K562 (cell line): Measurements from ENCODE around the gene PDZRN3. TPM values are rescaled to one million over a fixed set of nuclear protein-coding genes. Genes with fewer than 3 reads are reported as not detected.

Experiments
- ATAC-seq: fragments of 200-7000 bp; cut with Tn5 transposase; 3 replicates; pipeline ENCODE4 v1.9.1; 2020; ENCODE audit warnings: moderate library complexity
- BruUV-seq: library from RNA; stranded (reverse); fragments of 400-500 nt; replicated peaks from 2 replicates; lab custom pipeline; 2021; lab: Mats Ljungman, UMichigan
- CTCF ChIA-PET: fragments of 300-600 bp; formaldehyde crosslinking; extraction: SDS; loops from one replicate; lab custom pipeline; 2021; ENCODE audit warnings: low intra/inter-chr PET ratio; lab: Yijun Ruan, JAX
- POLR2A ChIA-PET: fragments of 300-600, 350-650 bp; sonication (Branson Sonifier 250); formaldehyde crosslinking; extraction: SDS; loops from one replicate; lab custom pipeline; 2021; ENCODE audit warnings: antibody characterized with exemption, inconsistent platforms; lab: Yijun Ruan, JAX
- DNase-seq, 4 experiments: peaks; one replicate each; pipeline versions ENCODE4 v3.0.0 to v3.0.0-alpha.2; 2011 to 2018; ENCODE audit warnings: low spot score in 3 of 4, mixed read lengths in 3 of 4; ENCODE audit errors: extremely low read depth in 1 of 4
- FAIRE-seq: peaks from 2 replicates; lab custom pipeline; 2011; peaks lifted over from hg19 to GRCh38; lab: Jason Lieb, UNC
- H2AFZ ChIP-seq: 2 replicates; pipeline ENCODE4 v1.6.0; 2011; ENCODE audit warnings: low read depth, low read length, control low read depth, inconsistent platforms
- H3K27ac ChIP-seq: fragments of 200-600 bp; 3 replicates; pipeline ENCODE4 v1.8.0; 2011; ENCODE audit warnings: low read depth, mild to moderate bottlenecking, control low read depth, inconsistent platforms, low read length, moderate library complexity, mixed read lengths; ENCODE audit errors: extremely low read depth
- H3K27me3 ChIP-seq, 2 experiments: fragments of 300-600 bp in 1 of 2; 2 replicates in 1 of 2; 3 replicates in 1 of 2; pipeline versions ENCODE4 v1.6.0 to v1.8.0; 2011; ENCODE audit warnings: inconsistent platforms in 2 of 2, low read length in 2 of 2, mild to moderate bottlenecking in 1 of 2, mixed read lengths in 1 of 2, moderate library complexity in 1 of 2; ENCODE audit not compliant: control insufficient read depth in 2 of 2, insufficient read depth in 2 of 2
- H3K36me3 ChIP-seq: fragments of 300-600 bp; 3 replicates; pipeline ENCODE4 v1.8.0; 2011; ENCODE audit warnings: mild to moderate bottlenecking, low read length, inconsistent platforms; ENCODE audit not compliant: control insufficient read depth, insufficient read depth
- H3K4me1 ChIP-seq, 2 experiments: fragments of 200-600 bp in 1 of 2; replicated peaks in 1 of 2; 2 replicates in 1 of 2; 3 replicates in 1 of 2; pipeline versions ENCODE4 v1.5.1 to v1.8.0; 2011; ENCODE audit warnings: inconsistent platforms in 2 of 2, low read length in 2 of 2, mild to moderate bottlenecking in 1 of 2, mixed read lengths in 1 of 2, moderate library complexity in 1 of 2; ENCODE audit not compliant: control insufficient read depth in 2 of 2, insufficient read depth in 2 of 2
- H3K4me2 ChIP-seq: 2 replicates; pipeline ENCODE4 v1.6.1; 2011; ENCODE audit warnings: low read length, control low read depth, inconsistent platforms, mixed read lengths; ENCODE audit not compliant: insufficient read depth
- H3K4me3 ChIP-seq: fragments of 200-600 bp; sonication (generic), shearing (Covaris generic); 2 replicates; pipeline ENCODE4 v1.5.1; 2016; ENCODE audit warnings: control low read depth, inconsistent platforms
- H3K79me2 ChIP-seq: fragments of 200-600 bp; 3 replicates; pipeline ENCODE4 v1.8.0; 2011; ENCODE audit warnings: low read length, inconsistent platforms; ENCODE audit not compliant: control insufficient read depth, insufficient read depth
- H3K9ac ChIP-seq, 2 experiments: 2 replicates each; pipeline versions ENCODE4 v1.6.0 to v1.6.1; 2011; ENCODE audit warnings: low read depth in 2 of 2, low read length in 2 of 2, control low read depth in 1 of 2, inconsistent platforms in 1 of 2, mild to moderate bottlenecking in 1 of 2, mixed read lengths in 1 of 2; ENCODE audit not compliant: insufficient read depth in 1 of 2
- H3K9me1 ChIP-seq: one replicate; pipeline ENCODE4 v1.6.0; 2011; ENCODE audit warnings: inconsistent platforms, mild to moderate bottlenecking, low read length, moderate library complexity; ENCODE audit not compliant: control insufficient read depth, insufficient read depth
- H3K9me3 ChIP-seq: replicated peaks from 2 replicates; pipeline ENCODE4 v1.5.1; 2011; ENCODE audit warnings: low read depth, low read length, inconsistent platforms; ENCODE audit not compliant: control insufficient read depth, insufficient read depth
- H4K20me1 ChIP-seq: replicated peaks from 2 replicates; pipeline ENCODE4 v1.6.1; 2011; ENCODE audit warnings: low read length, inconsistent platforms, mixed read lengths; ENCODE audit not compliant: control insufficient read depth, insufficient read depth
- ETV5 ChIP-seq: sonication (generic); formaldehyde crosslinking; IDR thresholded peaks from 2 replicates; pipeline ENCODE4 v1.4.0; 2020; ENCODE audit warnings: low read depth, mild to moderate bottlenecking, missing genetic modification reagents
- GABPA ChIP-seq: fragments of 200-800 bp; sonication (Bioruptor generic); conservative IDR thresholded peaks from 2 replicates; pipeline ENCODE4 v1.6.1; 2016; ENCODE audit warnings: low read depth, missing genetic modification characterization, missing compliant biosample characterization
- MED1 ChIP-seq: sonication (generic); formaldehyde crosslinking; IDR thresholded peaks from 2 replicates; pipeline ENCODE4 v1.8.1; 2023; ENCODE audit warnings: missing genetic modification reagents, borderline replicate concordance
- PHF21A ChIP-seq: fragments of 450-650 bp; IDR thresholded peaks from 2 replicates; pipeline ENCODE4 v1.6.1; 2017; ENCODE audit warnings: low read depth, borderline replicate concordance
- PML ChIP-seq: IDR thresholded peaks from 2 replicates; pipeline ENCODE4 v1.6.1; 2012; ENCODE audit warnings: low read length, inconsistent platforms
- TCF7L2 ChIP-seq: fragments of 150-350 bp; IDR thresholded peaks from 2 replicates; pipeline ENCODE4 v1.6.1; 2016; ENCODE audit warnings: low read depth, mild to moderate bottlenecking, low read length, moderate library complexity
- ZC3H11A ChIP-seq: IDR thresholded peaks from 2 replicates; pipeline ENCODE4 v1.6.1; 2012; ENCODE audit warnings: low read depth, low read length, improper control_type of control experiment
- ZEB2 ChIP-seq: fragments of 450-650 bp; IDR thresholded peaks from 2 replicates; pipeline ENCODE4 v1.6.1; 2016
- WGBS: fragments of 100-300 bp; shearing (Covaris generic); methylation state at CpG from one replicate; pipeline ENCODE4 v1.1.6; 2016; ENCODE audit warnings: low coverage, mixed read lengths; ENCODE audit not compliant: insufficient coverage; ENCODE audit errors: missing lambda C conversion rate; 5-methylcytosine and 5-hydroxymethylcytosine counted together
- in situ Hi-C: fragments of 300-500 bp; cut with MboI; formaldehyde crosslinking; loops from 4 replicates; pipeline ENCODE4 v1.15.0; 2018; ENCODE audit warnings: inconsistent platforms, mixed read lengths
- intact Hi-C: fragments of 100-400 bp; cut with micrococcal nuclease; formaldehyde crosslinking; loops from 2 replicates; pipeline ENCODE4 v1.14.2; 2022
- polyA plus RNA-seq, 8 experiments: library from polyadenylated mRNA; depleted of rRNA in 4 of 8; stranded (reverse) in 5 of 8; unstranded in 3 of 8; fragments of >200 nt; fragmentation: Nextera tagmentation in 2 of 8; fragmentation: Illumina TruSeq in 1 of 8; extraction: Ambion mirVana in 2 of 8; extraction: Trizol in 1 of 8; gene quantifications; 2 replicates each; pipeline versions ENCODE4 v1.2.1 to v1.2.3, GENCODE V29; 2011 to 2014; ENCODE audit warnings: inconsistent platforms in 1 of 8, missing spikeins in 1 of 8
- total RNA-seq, 7 experiments: library from RNA; depleted of rRNA in 6 of 7; stranded (reverse); fragments of >200 nt in 6 of 7; fragmentation: Illumina TruSeq in 2 of 7; extraction: Trizol in 2 of 7; gene quantifications; 2 replicates each; pipeline versions ENCODE4 v1.2.1 to v1.2.3, GENCODE V29; 2011 to 2021; ENCODE audit warnings: low replicate concordance in 1 of 7
- TF ChIP-seq, protein P1 (sequence below), 3 experiments: fragments of 200-800 bp in 1 of 3; sonication (Bioruptor generic) in 1 of 3; sonication (generic) in 1 of 3; formaldehyde crosslinking in 1 of 3; IDR thresholded peaks; 2 replicates each; pipeline versions ENCODE4 v1.6.1 to v1.8.0; 2016 to 2022; ENCODE audit warnings: mild to moderate bottlenecking in 2 of 3, missing compliant biosample characterization in 2 of 3, missing genetic modification characterization in 2 of 3, missing genetic modification reagents in 1 of 3
- TF ChIP-seq, protein P2 (sequence below): sonication (generic); formaldehyde crosslinking; IDR thresholded peaks from 2 replicates; pipeline ENCODE4 v1.8.0; 2023; ENCODE audit warnings: mild to moderate bottlenecking, missing genetic modification reagents

The PDZRN3 gene
- total and polyA plus RNA-seq, 9 of the 15 experiments (the other 6 are each of a cell fraction or from before 2014, with no cell fraction given): 0.16 TPM; not detected in 8

DNA sequence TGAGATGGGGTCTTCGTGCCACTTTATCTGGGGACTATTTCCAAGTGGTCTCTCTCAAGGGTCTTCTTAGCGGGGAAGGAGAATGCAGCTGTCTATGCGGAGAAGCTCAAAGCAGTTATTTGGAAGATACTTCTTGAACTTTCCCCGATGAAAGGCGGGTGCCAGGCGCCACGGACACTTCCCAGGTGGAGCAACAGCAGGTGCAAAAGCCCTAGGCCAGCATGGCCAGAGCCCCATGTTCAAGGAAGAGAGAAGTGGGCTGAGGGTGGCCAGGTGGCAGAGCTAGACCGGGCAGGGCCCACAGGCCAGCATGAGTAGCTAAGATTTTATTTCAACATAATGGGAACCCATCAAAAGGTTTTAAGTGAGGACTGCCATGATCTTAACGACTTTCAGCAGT is 232.8 kb downstream of the PDZRN3 start:
- DNase-seq: no peak
- Histone ChIP-seq H3K27ac (no peak overlapping the region), H3K9me1 (no peaks in the 10 kb centered on the region), H3K4me2 (no peak overlapping the region), H4K20me1 (no peaks in the 10 kb centered on the region), H3K4me3 (no peak overlapping the region), H3K9me3 (no peaks in the 10 kb centered on the region), H3K27me3 (no peaks in the 10 kb centered on the region; a peak in 1 of 5 replicates), H3K36me3 (no peaks in the 10 kb centered on the region), H3K79me2 (no peaks in the 10 kb centered on the region), H3K4me1 (no peaks in the 10 kb centered on the region), H3K9ac (no peak overlapping the region), H2AFZ (no peak overlapping the region)
- CTCF ChIA-PET: no interaction called here
- POLR2A ChIA-PET: interaction anchor here (0.6 kb wide), 1 partner anchor 14 kb away, joined by 3 read pairs; no protein-coding TSS in a partner anchor
- no peak for FAIRE-seq
- TF ChIP-seq ZC3H11A: no peak
- TF ChIP-seq ZEB2: no peak
- no peak for TF ChIP-seq PHF21A
- TF ChIP-seq ETV5 (CRISPR knock-in tag): no peak
- TF ChIP-seq TCF7L2: no peak
- TF ChIP-seq, protein P1, sequence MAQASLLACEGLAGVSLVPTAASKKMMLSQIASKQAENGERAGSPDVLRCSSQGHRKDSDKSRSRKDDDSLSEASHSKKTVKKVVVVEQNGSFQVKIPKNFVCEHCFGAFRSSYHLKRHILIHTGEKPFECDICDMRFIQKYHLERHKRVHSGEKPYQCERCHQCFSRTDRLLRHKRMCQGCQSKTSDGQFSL (CRISPR knock-in tag; IDR thresholded peaks at IDR 0.05): no peak
- TF ChIP-seq, protein P1 (tag; IDR thresholded peaks at IDR 0.05): no peak
- no peak for TF ChIP-seq GABPA (tag)
- no peak for TF ChIP-seq MED1 (CRISPR knock-in tag)
- TF ChIP-seq, protein P2, sequence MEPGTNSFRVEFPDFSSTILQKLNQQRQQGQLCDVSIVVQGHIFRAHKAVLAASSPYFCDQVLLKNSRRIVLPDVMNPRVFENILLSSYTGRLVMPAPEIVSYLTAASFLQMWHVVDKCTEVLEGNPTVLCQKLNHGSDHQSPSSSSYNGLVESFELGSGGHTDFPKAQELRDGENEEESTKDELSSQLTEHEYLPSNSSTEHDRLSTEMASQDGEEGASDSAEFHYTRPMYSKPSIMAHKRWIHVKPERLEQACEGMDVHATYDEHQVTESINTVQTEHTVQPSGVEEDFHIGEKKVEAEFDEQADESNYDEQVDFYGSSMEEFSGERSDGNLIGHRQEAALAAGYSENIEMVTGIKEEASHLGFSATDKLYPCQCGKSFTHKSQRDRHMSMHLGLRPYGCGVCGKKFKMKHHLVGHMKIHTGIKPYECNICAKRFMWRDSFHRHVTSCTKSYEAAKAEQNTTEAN (CRISPR knock-in tag): no peak
- no peak for TF ChIP-seq PML
- intact Hi-C loops (no loop called here), in situ Hi-C loops (no loop called here)
- 0% methylated on average over 9 of the region's 9 CpGs for WGBS
- ATAC-seq: no peak
- no TSS peak for BruUV-seq
